H9 (cell line): ENCODE results near the gene OMA1. TPM values are rescaled to one million over a fixed set of nuclear protein-coding genes. Genes with fewer than 3 reads are reported as not detected.

Experiments used
- DNase-seq: peaks from one replicate; pipeline ENCODE4 v3.0.0-alpha.2; 2017
- H2AFZ ChIP-seq: one replicate; pipeline ENCODE4 v1.6.1; 2013; ENCODE audit warnings: mild to moderate bottlenecking, low read length, control low read depth, moderate library complexity
- H2AK5ac ChIP-seq: 2 replicates; pipeline ENCODE4 v1.6.1; 2013; ENCODE audit warnings: low read length, control low read depth, mixed read lengths; ENCODE audit not compliant: insufficient read length
- H2BK120ac ChIP-seq: one replicate; pipeline ENCODE4 v1.6.1; 2013; ENCODE audit warnings: low read depth, mild to moderate bottlenecking, low read length, control low read depth, inconsistent platforms; ENCODE audit not compliant: poor library complexity, severe bottlenecking
- H2BK12ac ChIP-seq: 2 replicates; pipeline ENCODE4 v1.6.1; 2013; ENCODE audit warnings: low read length, control low read depth, mixed read lengths, low read depth; ENCODE audit not compliant: insufficient read length
- H2BK15ac ChIP-seq: 2 replicates; pipeline ENCODE4 v1.6.1; 2013; ENCODE audit warnings: low read depth, low read length, control low read depth
- H2BK20ac ChIP-seq: one replicate; pipeline ENCODE4 v1.6.1; 2013; ENCODE audit warnings: low read depth, mild to moderate bottlenecking, low read length, control low read depth, inconsistent platforms; ENCODE audit not compliant: poor library complexity, severe bottlenecking
- H2BK5ac ChIP-seq: 2 replicates; pipeline ENCODE4 v1.6.1; 2013; ENCODE audit warnings: low read length, control low read depth, mixed read lengths; ENCODE audit not compliant: insufficient read length
- H3K14ac ChIP-seq: 2 replicates; pipeline ENCODE4 v1.6.1; 2013; ENCODE audit warnings: low read length, control low read depth; ENCODE audit not compliant: insufficient read depth
- H3K18ac ChIP-seq: 2 replicates; pipeline ENCODE4 v1.6.1; 2013; ENCODE audit warnings: low read depth, mild to moderate bottlenecking, mixed read lengths, low read length, control low read depth; ENCODE audit not compliant: insufficient read length
- H3K23ac ChIP-seq: 2 replicates; pipeline ENCODE4 v1.6.1; 2013; ENCODE audit warnings: low read length, control low read depth, mixed read lengths, low read depth; ENCODE audit not compliant: insufficient read length
- H3K23me2 ChIP-seq: 2 replicates; pipeline ENCODE4 v1.6.1; 2013; ENCODE audit warnings: low read depth, mild to moderate bottlenecking, mixed read lengths, low read length, control low read depth; ENCODE audit not compliant: insufficient read length, poor library complexity, severe bottlenecking
- H3K27ac ChIP-seq: 2 replicates; pipeline ENCODE4 v1.5.1; 2013; ENCODE audit warnings: low read length, control low read depth, mixed read lengths, low read depth; ENCODE audit not compliant: insufficient read length
- H3K27me3 ChIP-seq: 2 replicates; pipeline ENCODE4 v1.6.1; 2013; ENCODE audit warnings: low read length, control low read depth, inconsistent platforms; ENCODE audit not compliant: insufficient read depth
- H3K4ac ChIP-seq: 2 replicates; pipeline ENCODE4 v1.6.1; 2013; ENCODE audit warnings: low read depth, mild to moderate bottlenecking, control low read depth, inconsistent platforms, low read length, moderate library complexity
- H3K4me1 ChIP-seq: 2 replicates; pipeline ENCODE4 v1.6.1; 2013; ENCODE audit warnings: low read length, control low read depth, inconsistent platforms; ENCODE audit not compliant: insufficient read depth
- H3K4me2 ChIP-seq: 2 replicates; pipeline ENCODE4 v1.6.1; 2013; ENCODE audit warnings: low read length, control low read depth, mixed read lengths; ENCODE audit not compliant: insufficient read length, insufficient read depth
- H3K56ac ChIP-seq: 2 replicates; pipeline ENCODE4 v1.6.1; 2013; ENCODE audit warnings: low read depth, mild to moderate bottlenecking, mixed read lengths, low read length, control low read depth; ENCODE audit not compliant: insufficient read length
- H3K79me1 ChIP-seq: 2 replicates; pipeline ENCODE4 v1.6.1; 2013; ENCODE audit warnings: low read depth, mild to moderate bottlenecking, moderate library complexity, low read length, control low read depth, inconsistent platforms; ENCODE audit not compliant: insufficient read depth, poor library complexity, severe bottlenecking
- H3K79me2 ChIP-seq: 2 replicates; pipeline ENCODE4 v1.6.1; 2013; ENCODE audit warnings: low read length, control low read depth, inconsistent platforms; ENCODE audit not compliant: insufficient read depth
- H3K9ac ChIP-seq: 2 replicates; pipeline ENCODE4 v1.6.1; 2013; ENCODE audit warnings: low read length, control low read depth, mixed read lengths; ENCODE audit not compliant: insufficient read length; ENCODE audit errors: extremely low read depth
- H3K9me3 ChIP-seq: one replicate; pipeline ENCODE4 v1.6.1; 2013; ENCODE audit warnings: low read depth, low read length, inconsistent platforms; ENCODE audit not compliant: control insufficient read depth
- H3T11ph ChIP-seq: one replicate; pipeline ENCODE4 v1.6.1; 2013; ENCODE audit warnings: mild to moderate bottlenecking, low read length, control low read depth, inconsistent platforms
- H4K20me1 ChIP-seq: one replicate; pipeline ENCODE4 v1.6.1; 2013; ENCODE audit not compliant: control insufficient read depth, insufficient read length, insufficient read depth
- H4K5ac ChIP-seq: 2 replicates; pipeline ENCODE4 v1.6.1; 2013; ENCODE audit warnings: low read depth, mild to moderate bottlenecking, mixed read lengths, low read length, control low read depth; ENCODE audit not compliant: insufficient read length
- H4K8ac ChIP-seq: replicated peaks from 2 replicates; pipeline ENCODE4 v1.6.1; 2013; ENCODE audit warnings: low read length, control low read depth, mixed read lengths, low read depth; ENCODE audit not compliant: insufficient read length
- H4K91ac ChIP-seq: 2 replicates; pipeline ENCODE4 v1.6.1; 2013; ENCODE audit warnings: low read depth, mild to moderate bottlenecking, moderate library complexity, mixed read lengths, low read length, control low read depth; ENCODE audit not compliant: insufficient read length
- H3K27ac Mint-ChIP-seq, 3 experiments: 2 replicates in 2 of 3; 3 replicates in 1 of 3; pipeline ENCODE4 v1.8.0; 2020 to 2021; ENCODE audit warnings: mixed read lengths in 3 of 3, mild to moderate bottlenecking in 1 of 3, moderate library complexity in 1 of 3
- H3K27me3 Mint-ChIP-seq: 2 replicates; pipeline ENCODE4 v1.8.0; 2021; ENCODE audit warnings: low read depth, mild to moderate bottlenecking, moderate library complexity, mixed read lengths
- H3K36me3 Mint-ChIP-seq, 3 experiments: 2 replicates in 2 of 3; 3 replicates in 1 of 3; pipeline ENCODE4 v1.8.0; 2020 to 2021; ENCODE audit warnings: low read depth in 3 of 3, mixed read lengths in 3 of 3; ENCODE audit not compliant: insufficient read depth in 1 of 3
- H3K4me1 Mint-ChIP-seq, 2 experiments: 2 replicates each; pipeline ENCODE4 v1.8.0; 2020; ENCODE audit warnings: mixed read lengths in 2 of 2
- H3K4me3 Mint-ChIP-seq, 2 experiments: 2 replicates in 1 of 2; 3 replicates in 1 of 2; pipeline ENCODE4 v1.8.0; 2020 to 2021; ENCODE audit warnings: mild to moderate bottlenecking in 2 of 2, mixed read lengths in 2 of 2, moderate library complexity in 1 of 2
- H3K9me3 Mint-ChIP-seq, 2 experiments: 2 replicates in 1 of 2; 3 replicates in 1 of 2; pipeline ENCODE4 v1.8.0; 2020; ENCODE audit warnings: mild to moderate bottlenecking in 2 of 2, mixed read lengths in 2 of 2, moderate library complexity in 1 of 2
- WGBS: extraction: QIAGEN DNeasy Blood & Tissue Kit; methylation state at CpG from one replicate; pipeline ENCODE4 v1.1.7; 2013; ENCODE audit warnings: missing lambda C conversion rate, low lambda C conversion rate, mixed read lengths; ENCODE audit not compliant: insufficient read length; ENCODE audit errors: extremely low coverage; 5-methylcytosine and 5-hydroxymethylcytosine counted together
- total RNA-seq: library from RNA; stranded (reverse); gene quantifications from 2 replicates; pipeline ENCODE4 v1.2.1, GENCODE V29; 2021
- TF ChIP-seq, protein P1 (sequence below): fragments of 200-600 bp; sonication (generic); conservative IDR thresholded peaks from 3 replicates; pipeline ENCODE4 v1.8.0; 2021; ENCODE audit warnings: antibody characterized with exemption, mild to moderate bottlenecking

OMA1 gene
- total RNA-seq, 1 experiment from 2014 or later, result 12.9 TPM

DNA sequence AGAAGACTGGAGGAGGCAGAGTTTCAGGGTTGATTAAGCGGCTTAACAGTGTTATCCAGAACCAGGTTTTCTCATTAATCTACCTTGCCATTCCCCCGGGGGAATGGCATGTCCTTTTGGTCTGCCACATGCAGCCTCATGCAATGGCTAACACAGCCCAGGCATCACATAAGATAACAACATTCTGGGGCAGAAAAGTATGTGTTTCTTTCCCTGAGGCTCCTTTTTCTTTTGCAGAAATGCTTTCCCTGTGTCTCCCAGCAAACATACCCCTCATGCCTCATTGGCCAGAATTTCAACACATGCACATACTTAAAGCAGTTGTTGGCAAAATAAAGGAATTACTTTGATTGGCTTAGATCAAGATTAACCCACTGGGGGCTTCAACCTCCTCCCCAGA lies 98.6 kb downstream of the OMA1 start:
- no peak overlapping the region for H2AK5ac ChIP-seq
- H3K4me2 ChIP-seq, result no peak overlapping the region
- no peak overlapping the region for H3K56ac ChIP-seq
- no peak for DNase-seq
- H3K79me2 ChIP-seq, result no peaks in the 10 kb centered on the region
- no peak overlapping the region for H4K5ac ChIP-seq
- WGBS, result no CpG with 5 or more reads among the region's 2 CpGs
- H2BK15ac ChIP-seq, result no peak overlapping the region
- no peak overlapping the region for H2BK12ac ChIP-seq
- Mint-ChIP-seq H3K27ac (no peak overlapping the region), H3K4me3 (no peak overlapping the region), H3K36me3 (no peaks in the 10 kb centered on the region), H3K9me3 (no peaks in the 10 kb centered on the region), H3K27me3 (peaks cover 1% of the 10 kb centered on the region; the same call in 1 of the 2 replicates), H3K4me1 (peaks cover 7 to 21% of the 10 kb centered on the region in 2 experiments)
- H4K8ac ChIP-seq, result no peak overlapping the region
- no peak overlapping the region for H2BK5ac ChIP-seq
- H4K20me1 ChIP-seq, result no peaks in the 10 kb centered on the region
- no peak overlapping the region for H2AFZ ChIP-seq
- no peaks in the 10 kb centered on the region for H3K79me1 ChIP-seq
- no peak overlapping the region for H2BK120ac ChIP-seq
- H3K9ac ChIP-seq, result no peak overlapping the region
- no peaks in the 10 kb centered on the region for H3K27me3 ChIP-seq
- no peaks in the 10 kb centered on the region for H3K9me3 ChIP-seq
- H2BK20ac ChIP-seq, result no peak overlapping the region
- no peak overlapping the region for H3K18ac ChIP-seq
- no peak overlapping the region for H4K91ac ChIP-seq
- H3K14ac ChIP-seq, result no peak overlapping the region
- no peak overlapping the region for H3K27ac ChIP-seq
- peaks cover 5% of the 10 kb centered on the region; the same call in 1 of the 2 replicates for H3K4me1 ChIP-seq
- H3T11ph ChIP-seq, result no peak overlapping the region
- H3K23ac ChIP-seq, result no peak overlapping the region
- no peak overlapping the region for H3K4ac ChIP-seq
- H3K23me2 ChIP-seq, result no peaks in the 10 kb centered on the region
- TF ChIP-seq, protein P1, sequence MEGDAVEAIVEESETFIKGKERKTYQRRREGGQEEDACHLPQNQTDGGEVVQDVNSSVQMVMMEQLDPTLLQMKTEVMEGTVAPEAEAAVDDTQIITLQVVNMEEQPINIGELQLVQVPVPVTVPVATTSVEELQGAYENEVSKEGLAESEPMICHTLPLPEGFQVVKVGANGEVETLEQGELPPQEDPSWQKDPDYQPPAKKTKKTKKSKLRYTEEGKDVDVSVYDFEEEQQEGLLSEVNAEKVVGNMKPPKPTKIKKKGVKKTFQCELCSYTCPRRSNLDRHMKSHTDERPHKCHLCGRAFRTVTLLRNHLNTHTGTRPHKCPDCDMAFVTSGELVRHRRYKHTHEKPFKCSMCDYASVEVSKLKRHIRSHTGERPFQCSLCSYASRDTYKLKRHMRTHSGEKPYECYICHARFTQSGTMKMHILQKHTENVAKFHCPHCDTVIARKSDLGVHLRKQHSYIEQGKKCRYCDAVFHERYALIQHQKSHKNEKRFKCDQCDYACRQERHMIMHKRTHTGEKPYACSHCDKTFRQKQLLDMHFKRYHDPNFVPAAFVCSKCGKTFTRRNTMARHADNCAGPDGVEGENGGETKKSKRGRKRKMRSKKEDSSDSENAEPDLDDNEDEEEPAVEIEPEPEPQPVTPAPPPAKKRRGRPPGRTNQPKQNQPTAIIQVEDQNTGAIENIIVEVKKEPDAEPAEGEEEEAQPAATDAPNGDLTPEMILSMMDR, result no peak
